SK-N-DZ (cell line): ENCODE results near the gene CRIM1.

Source experiments
- DNase-seq: peaks from one replicate; pipeline ENCODE4 v3.0.0-alpha.2; 2015; ENCODE audit warnings: low spot score

CRIM1 gene

GRCh38 chr2:36481709-36482108 is 126.1 kb downstream of the CRIM1 start:
- no peak for DNase-seq

- no peak for DNase-seq
These were observed 127.1 kb downstream of the CRIM1 start for GRCh38 chr2:36482576-36483214.

GRCh38 chr2:36483290-36483689 is 127.7 kb downstream of the CRIM1 start:
- no peak for DNase-seq

GRCh38 chr2:36484454-36484853 is 128.9 kb downstream of the CRIM1 start:
- no peak for DNase-seq

- no peak for DNase-seq
These were observed 129.9 kb downstream of the CRIM1 start for GRCh38 chr2:36485521-36485920.

GRCh38 chr2:36486521-36487044 is 131.0 kb downstream of the CRIM1 start:
- DNase-seq, result no peak

- no peak for DNase-seq
These were observed 132.4 kb downstream of the CRIM1 start for GRCh38 chr2:36487947-36488346.

GRCh38 chr2:36489281-36489680 is 133.7 kb downstream of the CRIM1 start:
- DNase-seq, result no peak

GRCh38 chr2:36490749-36491148 is 135.2 kb downstream of the CRIM1 start:
- DNase-seq, result no peak

- DNase-seq, result no peak
These were observed 136.8 kb downstream of the CRIM1 start for GRCh38 chr2:36492216-36492945.

GRCh38 chr2:36493306-36493705 is 137.7 kb downstream of the CRIM1 start:
- DNase-seq, result no peak

GRCh38 chr2:36497570-36498163 is 142.1 kb downstream of the CRIM1 start:
- DNase-seq, result no peak

GRCh38 chr2:36499128-36499820 is 143.7 kb downstream of the CRIM1 start:
- no peak for DNase-seq

GRCh38 chr2:36500072-36500471 is 144.5 kb downstream of the CRIM1 start:
- DNase-seq, result no peak

GRCh38 chr2:36502081-36502480 is 146.5 kb downstream of the CRIM1 start:
- DNase-seq, result no peak

GRCh38 chr2:36507408-36507812 is 151.8 kb downstream of the CRIM1 start:
- DNase-seq, result peak; percentile 5

- DNase-seq, result no peak
These were observed 153.5 kb downstream of the CRIM1 start for GRCh38 chr2:36509075-36509474.

GRCh38 chr2:36511858-36512603 is 156.5 kb downstream of the CRIM1 start:
- DNase-seq, result no peak

- no peak for DNase-seq
These were observed 157.1 kb downstream of the CRIM1 start for GRCh38 chr2:36512705-36513104.

- no peak for DNase-seq
These were observed 158.1 kb downstream of the CRIM1 start for GRCh38 chr2:36513661-36514060.

GRCh38 chr2:36515538-36515937 is 160.0 kb downstream of the CRIM1 start:
- no peak for DNase-seq
